ENCODE measurements around the gene TM6SF1. TPM values are rescaled to one million over a fixed set of nuclear protein-coding genes. Genes with fewer than 3 reads are reported as not detected.

The TM6SF1 gene
- total and polyA plus RNA-seq, 2 of the 4 experiments (the other 2 are of a cell fraction) = 1.6 to 1.9 TPM

DNA sequence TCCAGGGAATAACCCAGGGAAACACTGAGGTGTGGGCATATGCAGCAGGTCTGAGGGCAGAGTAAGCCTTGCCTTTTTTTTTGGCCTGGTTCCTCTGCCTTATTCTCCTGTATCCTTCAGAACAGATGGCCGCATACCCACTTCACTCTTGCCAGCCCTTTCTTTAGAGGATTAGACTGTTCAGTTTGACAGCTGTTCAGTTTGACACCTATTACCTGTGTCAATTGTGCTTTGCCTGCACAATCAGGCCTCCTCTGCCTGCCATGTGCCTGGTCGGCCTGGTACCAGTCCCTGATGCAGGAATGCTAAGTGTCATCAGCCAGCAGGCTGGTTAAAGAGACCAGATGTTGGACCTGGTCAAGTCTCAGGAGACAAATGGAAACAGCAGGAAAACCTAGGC lies 22.3 kb downstream of the TM6SF1 start:
- Histone ChIP-seq H3K4me3 (ENCODE audit: insufficient read depth, low read depth, low read length) (no peak overlapping the region), H3K9ac (ENCODE audit: low read depth, low read length) (no peak overlapping the region), H3K14ac (replicated peaks; ENCODE audit: low read depth, low read length) (no peak overlapping the region), H3K4me2 (ENCODE audit: low read depth, low read length) (no peak overlapping the region), H3K56ac (ENCODE audit: extremely low read depth, insufficient read depth, low read length) (no peak overlapping the region), H4K20me1 (ENCODE audit: insufficient read depth, low read length) (no peaks in the 10 kb centered on the region), H2BK15ac (ENCODE audit: low read depth, low read length) (no peak overlapping the region), H3K27ac (ENCODE audit: insufficient read depth, low read length) (no peak overlapping the region), H3K4me1 (ENCODE audit: control insufficient read depth, insufficient read depth, low read length) (no peaks in the 10 kb centered on the region), H3K36me3 (ENCODE audit: control insufficient read depth, insufficient read depth, low read length) (peaks cover 8% of the 10 kb centered on the region), H2AK5ac (ENCODE audit: low read depth, low read length) (no peak overlapping the region), H4K91ac (ENCODE audit: insufficient read depth, low read depth, low read length) (no peak overlapping the region), H3K18ac (ENCODE audit: low read depth, low read length) (no peak overlapping the region), H2BK20ac (ENCODE audit: low read depth, low read length) (no peak overlapping the region), H3K9me1 (ENCODE audit: insufficient read depth, low read length) (no peaks in the 10 kb centered on the region; the same call in 1 of the 2 replicates), H3K23ac (ENCODE audit: low read depth, low read length) (no peak overlapping the region), H3K4ac (ENCODE audit: low read depth, low read length) (no peak overlapping the region), H3K27me3 (ENCODE audit: control insufficient read depth, insufficient read depth, low read length) (no peaks in the 10 kb centered on the region), H2BK120ac (ENCODE audit: low read depth, low read length) (no peak overlapping the region), H2BK5ac (ENCODE audit: low read depth, low read length, poor library complexity, severe bottlenecking) (no peak overlapping the region), H4K8ac (ENCODE audit: low read depth in 2 of 2, low read length in 2 of 2) (no peak overlapping the region), H2AFZ (replicated peaks; ENCODE audit: low read length, poor library complexity) (no peak overlapping the region), H3K79me1 (ENCODE audit: low read depth in 1 of 2, low read length in 2 of 2) (peaks cover 0 to 3% of the 10 kb centered on the region in 2 experiments; a peak in 1 of 4 replicates), H4K5ac (ENCODE audit: low read depth, low read length) (no peak overlapping the region), H2AK9ac (replicated peaks; ENCODE audit: low read depth, low read length, poor library complexity) (no peak overlapping the region), H3K9me3 (ENCODE audit: control insufficient read depth, insufficient read depth, low read length) (no peaks in the 10 kb centered on the region)
- DNase-seq (no peak), ATAC-seq (ENCODE audit: low read depth) (no peak)
- in situ Hi-C loops (cut with MboI; ENCODE audit: low sequenced_read_pairs) (no loop called here), dilution Hi-C loops (cut with HindIII; ENCODE audit: low sequenced_read_pairs, unreplicated experiment) (no loop called here), intact Hi-C loops (cut with micrococcal nuclease) (no loop called here)
- ChIA-PET CTCF (no interaction called here), POLR2A (ENCODE audit: unreplicated experiment) (no interaction called here)
- TF ChIP-seq ELK1 (IDR thresholded peaks at IDR 0.05; ENCODE audit: borderline replicate concordance, low read depth, low read length) = no peak
- no peak for TF ChIP-seq MAFK (IDR thresholded peaks at IDR 0.05; ENCODE audit: low read depth, low read length)
- TF ChIP-seq FOS (IDR thresholded peaks at IDR 0.05; ENCODE audit: low read depth, low read length) = no peak
- TF ChIP-seq RAD21 (IDR thresholded peaks at IDR 0.05; ENCODE audit: low read length) = no peak
- no TSS peak for BruUV-seq (replicated peaks)
- WGBS, 2 experiments (ENCODE audit: extremely low coverage in 2 of 2, insufficient read length in 1 of 2) = no CpG with 5 or more reads among the region's 2 CpGs
